ENCODE results near the gene NEDD4L.

GRCh38 chr18:58394046-58394445 lies 350.0 kb downstream of the NEDD4L start:
- TF ChIP-seq, protein P1, sequence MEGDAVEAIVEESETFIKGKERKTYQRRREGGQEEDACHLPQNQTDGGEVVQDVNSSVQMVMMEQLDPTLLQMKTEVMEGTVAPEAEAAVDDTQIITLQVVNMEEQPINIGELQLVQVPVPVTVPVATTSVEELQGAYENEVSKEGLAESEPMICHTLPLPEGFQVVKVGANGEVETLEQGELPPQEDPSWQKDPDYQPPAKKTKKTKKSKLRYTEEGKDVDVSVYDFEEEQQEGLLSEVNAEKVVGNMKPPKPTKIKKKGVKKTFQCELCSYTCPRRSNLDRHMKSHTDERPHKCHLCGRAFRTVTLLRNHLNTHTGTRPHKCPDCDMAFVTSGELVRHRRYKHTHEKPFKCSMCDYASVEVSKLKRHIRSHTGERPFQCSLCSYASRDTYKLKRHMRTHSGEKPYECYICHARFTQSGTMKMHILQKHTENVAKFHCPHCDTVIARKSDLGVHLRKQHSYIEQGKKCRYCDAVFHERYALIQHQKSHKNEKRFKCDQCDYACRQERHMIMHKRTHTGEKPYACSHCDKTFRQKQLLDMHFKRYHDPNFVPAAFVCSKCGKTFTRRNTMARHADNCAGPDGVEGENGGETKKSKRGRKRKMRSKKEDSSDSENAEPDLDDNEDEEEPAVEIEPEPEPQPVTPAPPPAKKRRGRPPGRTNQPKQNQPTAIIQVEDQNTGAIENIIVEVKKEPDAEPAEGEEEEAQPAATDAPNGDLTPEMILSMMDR (optimal IDR thresholded peaks at IDR 0.05 in 1 of 3, IDR thresholded peaks at IDR 0.05 in 1 of 3, conservative IDR thresholded peaks at IDR 0.05 in 1 of 3; ENCODE audit: extremely low read depth in 1 of 3, insufficient read depth in 2 of 3, low read length in 3 of 3) = no peak
- no peak for TF ChIP-seq EZH2 (IDR thresholded peaks at IDR 0.05; ENCODE audit: low read length)

All from keratinocyte (primary cell).